GM10266 (cell line): ENCODE results near the gene GPER1.
"Not testable (repeated sequence)": the region's sequence is repeated elsewhere in the genome, so short reads cannot be mapped to it uniquely, and the experiment has no call there.

Source experiments
- DNase-seq: peaks from one replicate; pipeline ENCODE4 v3.0.0; 2012; ENCODE audit errors: extremely low spot score
- CTCF ChIP-seq: IDR thresholded peaks from 2 replicates; pipeline ENCODE4 v1.5.1; 2012; ENCODE audit warnings: mild to moderate bottlenecking, low read depth; ENCODE audit not compliant: control insufficient read depth, insufficient read depth; ENCODE audit errors: missing control alignments

GPER1 gene

GRCh38 chr7:1087952-1088920 is at the start of gene GPER1:
Gene GPER1, plus strand, starts transcription at chr7:1088113. Its CDS starts 3,616 bp downstream, at chr7:1091729.
- DNase-seq = no peak
- no peak for TF ChIP-seq CTCF

- DNase-seq = not testable (repeated sequence)
Measured at GRCh38 chr7:1040233-1040632, 47.7 kb upstream of the GPER1 start.

GRCh38 chr7:1040790-1041189 is 47.1 kb upstream of the GPER1 start:
- no peak for DNase-seq
- TF ChIP-seq CTCF = no peak

- no peak for DNase-seq
- no peak for TF ChIP-seq CTCF
Measured at GRCh38 chr7:1041551-1042491, 46.1 kb upstream of the GPER1 start.

- no peak for DNase-seq
- TF ChIP-seq CTCF = no peak
Measured at GRCh38 chr7:1042492-1042833, 45.5 kb upstream of the GPER1 start.

- TF ChIP-seq CTCF = no peak
- no peak for DNase-seq
Measured at GRCh38 chr7:1043552-1044188, 44.2 kb upstream of the GPER1 start.
